C4-2B (cell line): ENCODE measurements around the gene IFIH1.

Source experiments
- ZFX ChIP-seq: fragments of 450-650 bp; IDR thresholded peaks from 2 replicates; pipeline ENCODE4 v1.6.1; 2017
- TF ChIP-seq, protein P1 (sequence below): fragments of 450-650 bp; conservative IDR thresholded peaks from 2 replicates; pipeline ENCODE4 v1.5.1; 2017; ENCODE audit warnings: mild to moderate bottlenecking

DNA sequence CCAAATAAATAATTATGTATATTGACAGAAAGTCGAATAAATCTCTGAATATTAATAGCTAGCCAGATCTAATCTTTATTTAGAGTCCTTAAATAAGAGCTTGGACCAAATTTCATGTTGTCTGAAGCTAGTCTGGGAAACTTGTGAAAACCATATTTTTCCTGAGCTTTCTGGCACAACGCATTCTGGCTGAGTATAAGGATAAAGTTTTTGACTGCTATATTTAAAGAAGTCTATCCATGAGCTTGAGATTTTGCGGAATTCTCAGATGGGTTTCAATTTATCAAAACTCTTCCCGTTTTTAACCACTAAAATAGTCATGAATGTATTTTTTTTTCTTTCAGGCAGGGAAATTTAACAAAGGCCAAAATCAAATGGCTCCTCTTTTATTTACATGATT is 99.1 kb downstream of the IFIH1 start:
- TF ChIP-seq, protein P1, sequence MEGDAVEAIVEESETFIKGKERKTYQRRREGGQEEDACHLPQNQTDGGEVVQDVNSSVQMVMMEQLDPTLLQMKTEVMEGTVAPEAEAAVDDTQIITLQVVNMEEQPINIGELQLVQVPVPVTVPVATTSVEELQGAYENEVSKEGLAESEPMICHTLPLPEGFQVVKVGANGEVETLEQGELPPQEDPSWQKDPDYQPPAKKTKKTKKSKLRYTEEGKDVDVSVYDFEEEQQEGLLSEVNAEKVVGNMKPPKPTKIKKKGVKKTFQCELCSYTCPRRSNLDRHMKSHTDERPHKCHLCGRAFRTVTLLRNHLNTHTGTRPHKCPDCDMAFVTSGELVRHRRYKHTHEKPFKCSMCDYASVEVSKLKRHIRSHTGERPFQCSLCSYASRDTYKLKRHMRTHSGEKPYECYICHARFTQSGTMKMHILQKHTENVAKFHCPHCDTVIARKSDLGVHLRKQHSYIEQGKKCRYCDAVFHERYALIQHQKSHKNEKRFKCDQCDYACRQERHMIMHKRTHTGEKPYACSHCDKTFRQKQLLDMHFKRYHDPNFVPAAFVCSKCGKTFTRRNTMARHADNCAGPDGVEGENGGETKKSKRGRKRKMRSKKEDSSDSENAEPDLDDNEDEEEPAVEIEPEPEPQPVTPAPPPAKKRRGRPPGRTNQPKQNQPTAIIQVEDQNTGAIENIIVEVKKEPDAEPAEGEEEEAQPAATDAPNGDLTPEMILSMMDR: no peak
- TF ChIP-seq ZFX: no peak
